DND-41 (cell line): Measurements from ENCODE around the gene AKAP6.

ENCODE experiments used
- CTCF ChIP-seq: IDR thresholded peaks from 2 replicates; pipeline ENCODE4 v1.5.1; 2012; ENCODE audit warnings: borderline replicate concordance, low read length, moderate library complexity, mild to moderate bottlenecking; ENCODE audit not compliant: poor library complexity, severe bottlenecking; ENCODE audit errors: extremely low read depth
- EZH2 ChIP-seq: IDR thresholded peaks from 3 replicates; pipeline ENCODE4 v1.6.1; 2012; ENCODE audit warnings: borderline replicate concordance, low read depth, mild to moderate bottlenecking, moderate library complexity, low read length, inconsistent platforms; ENCODE audit not compliant: severe bottlenecking

- TF ChIP-seq CTCF (no peak), EZH2 (no peak)
Measured at GRCh38 chr14:32417956-32418552, 89.0 kb downstream of the AKAP6 start.
